ENCODE results near the gene LSAMP.

Gene LSAMP

GRCh38 chr3:115931581-115931980 lies 513.7 kb downstream of the LSAMP start:
- DNase-seq = no peak

GRCh38 chr3:115930922-115931321 lies 514.4 kb downstream of the LSAMP start:
- peak; percentile 14 for DNase-seq

- no peak for DNase-seq
These were observed 515.1 kb downstream of the LSAMP start for GRCh38 chr3:115930168-115930567.

- DNase-seq = no peak
These were observed 516.9 kb downstream of the LSAMP start for GRCh38 chr3:115928376-115928775.

DNA sequence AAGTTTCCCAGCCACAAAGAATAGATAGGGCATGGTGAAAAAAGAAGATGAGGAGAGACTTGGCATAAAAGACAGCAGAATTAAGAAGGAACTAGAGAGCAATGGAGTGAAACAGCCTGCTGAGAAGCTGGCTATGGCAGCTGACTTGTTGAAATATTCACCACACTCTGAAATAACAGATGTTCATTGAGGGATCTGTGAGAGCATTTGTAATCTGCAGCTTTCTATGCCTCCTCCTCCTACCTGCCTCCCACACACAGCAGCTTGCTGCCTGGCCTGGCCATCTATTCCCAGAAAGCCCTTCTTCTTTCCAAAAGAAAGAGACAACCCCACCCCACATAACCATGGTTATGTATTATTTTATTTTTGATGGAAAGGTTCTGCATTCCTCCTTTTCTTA lies 518.1 kb downstream of the LSAMP start:
- DNase-seq = peak; percentile 8

GRCh38 chr3:115922681-115923347 lies 522.5 kb downstream of the LSAMP start:
- peak; percentile 33 for DNase-seq

- DNase-seq = no peak
These were observed 523.6 kb downstream of the LSAMP start for GRCh38 chr3:115921711-115922110.

DNA sequence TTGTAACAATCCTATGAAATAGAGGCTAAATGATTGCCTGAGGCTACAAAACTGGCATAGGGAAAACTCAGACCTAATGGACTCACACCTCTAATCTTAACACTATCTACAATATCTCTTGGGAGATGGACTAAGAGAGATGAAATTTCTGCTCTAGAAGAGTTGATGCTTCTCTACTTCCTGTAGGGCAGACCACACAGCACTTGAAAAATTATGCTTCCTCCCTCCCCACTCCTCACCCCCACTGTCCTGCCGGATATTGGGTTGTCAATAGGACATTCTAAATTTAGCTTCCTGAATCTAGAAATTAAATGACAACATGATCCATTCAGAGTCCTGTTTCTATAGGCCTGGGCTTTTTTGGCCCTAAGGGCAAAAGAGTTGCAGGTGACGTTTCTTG lies 526.4 kb downstream of the LSAMP start:
- peak; percentile 30 for DNase-seq

- peak; percentile 3 for DNase-seq
These were observed 528.4 kb downstream of the LSAMP start for GRCh38 chr3:115916866-115917265.

DNA sequence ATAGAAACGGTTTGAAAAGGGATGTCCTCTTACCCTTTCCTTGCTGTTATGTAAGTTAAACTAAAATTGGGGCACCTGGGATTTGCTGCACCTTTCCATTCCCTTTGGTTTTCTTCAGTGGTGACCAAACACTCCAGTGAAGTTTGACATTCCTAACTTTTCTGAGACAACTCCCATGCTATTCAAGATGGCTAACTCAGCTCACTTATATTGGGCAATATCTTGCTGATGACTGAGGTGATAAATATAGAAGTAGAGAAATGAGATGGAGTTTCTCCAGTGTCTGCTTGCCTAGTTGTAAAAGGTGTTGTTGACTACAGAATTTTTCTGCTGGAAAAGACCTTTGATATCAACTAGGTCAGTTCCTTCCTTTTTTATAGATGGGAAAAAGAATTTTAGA lies 530.2 kb downstream of the LSAMP start:
- no peak for DNase-seq

- DNase-seq = peak; percentile 22
These were observed 532.1 kb downstream of the LSAMP start for GRCh38 chr3:115913069-115913686.

DNA sequence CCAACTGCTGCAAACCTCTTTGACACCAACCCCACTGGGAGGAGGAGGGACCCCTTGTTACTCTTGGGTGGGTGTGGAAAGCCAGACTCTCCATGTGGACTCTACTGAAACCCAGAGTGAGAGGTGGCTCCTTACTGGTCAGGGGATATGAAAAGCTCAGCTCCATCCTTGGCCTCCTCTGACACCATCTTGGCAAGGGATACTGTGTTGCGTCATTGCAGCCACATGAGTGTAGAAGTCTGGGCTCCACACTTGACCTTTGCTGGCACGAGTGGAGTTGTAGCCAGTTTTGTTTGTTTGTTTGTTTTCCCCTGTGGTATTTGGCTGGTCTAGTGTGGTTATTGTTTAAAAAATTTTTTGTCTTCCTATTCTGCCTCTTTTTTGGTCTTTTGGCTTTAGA lies 532.9 kb downstream of the LSAMP start:
- no peak for DNase-seq

GRCh38 chr3:115905871-115906270 lies 539.4 kb downstream of the LSAMP start:
- no peak for DNase-seq

- DNase-seq = no peak
These were observed 541.4 kb downstream of the LSAMP start for GRCh38 chr3:115903843-115904242.

DNA sequence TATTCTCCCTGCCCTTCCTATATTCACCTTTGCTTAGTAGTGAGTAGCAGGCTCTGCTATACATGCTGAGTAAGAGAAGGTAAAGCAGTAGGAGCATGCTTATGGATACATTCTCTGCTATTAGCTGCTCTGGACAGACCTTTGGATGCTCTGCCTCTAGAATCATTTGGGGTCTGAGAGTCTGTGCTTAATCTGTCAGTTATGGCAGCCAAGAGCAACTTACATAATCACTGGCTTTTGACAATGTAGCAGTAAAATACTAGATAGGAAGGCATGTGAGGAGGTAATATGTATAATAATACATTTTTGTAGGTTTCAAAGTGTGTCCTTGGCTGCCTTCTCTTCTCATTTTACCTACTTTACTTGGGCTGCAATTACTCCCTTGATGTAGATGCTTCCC lies 544.3 kb downstream of the LSAMP start:
- no peak for DNase-seq

DNA sequence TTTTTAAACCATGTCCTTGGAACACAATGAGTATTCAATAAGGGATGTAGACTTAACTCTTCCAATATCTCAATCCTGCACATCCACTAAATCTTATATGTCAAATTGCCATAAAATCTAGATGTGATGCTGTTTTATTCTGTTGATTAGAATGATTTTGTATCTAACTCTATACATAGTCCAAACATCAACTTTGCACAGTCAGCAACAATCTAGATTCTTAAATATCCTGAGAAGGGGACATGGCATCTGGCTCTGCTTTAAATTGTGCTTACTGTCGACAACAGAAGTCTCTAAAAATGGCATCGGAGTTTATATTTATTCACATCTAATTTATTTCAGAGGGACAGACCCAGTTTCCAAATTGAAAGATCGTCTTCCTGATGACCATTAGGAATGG lies 545.8 kb downstream of the LSAMP start:
- DNase-seq = no peak

GRCh38 chr3:115898656-115899410 lies 546.5 kb downstream of the LSAMP start:
- DNase-seq = peak; percentile 3

GRCh38 chr3:115891006-115891636 lies 554.2 kb downstream of the LSAMP start:
- no peak for DNase-seq

DNA sequence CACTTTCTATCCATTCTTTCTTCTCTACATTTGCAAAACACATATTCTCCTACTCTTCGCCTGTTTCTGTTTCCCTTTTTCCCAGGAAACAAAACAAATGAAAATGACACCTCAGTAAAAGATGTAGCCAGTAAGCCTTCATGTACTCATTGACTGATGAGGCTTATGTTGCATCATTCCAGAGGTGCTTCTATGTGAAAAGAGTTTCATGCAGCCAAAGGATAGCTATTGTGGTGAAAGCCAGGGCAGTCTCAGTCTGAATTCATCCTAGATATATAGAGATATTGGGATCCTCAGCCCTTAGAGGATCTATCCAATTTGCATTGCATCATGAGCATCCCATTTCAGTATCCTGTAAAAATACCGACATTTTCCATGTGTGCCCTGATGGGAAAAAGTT lies 554.7 kb downstream of the LSAMP start:
- DNase-seq = no peak

DNA sequence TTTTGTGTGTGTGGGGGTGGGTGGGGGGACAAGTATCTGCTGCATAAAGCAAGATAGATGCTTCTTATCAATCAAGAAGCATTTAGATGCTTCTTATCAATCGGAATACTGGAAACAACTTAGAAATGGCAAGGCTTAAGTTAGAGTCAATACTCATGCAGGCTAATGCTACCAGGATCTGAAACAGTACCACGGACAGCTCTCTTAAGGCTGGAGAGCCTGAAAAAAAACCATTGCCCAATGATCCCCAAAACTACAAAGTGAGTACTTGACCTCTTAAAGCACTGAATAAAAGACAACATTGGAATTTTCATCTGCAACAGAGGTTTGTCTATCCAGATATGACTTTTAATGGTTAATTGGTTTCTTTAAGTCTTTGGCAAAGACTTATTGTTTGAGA lies 559.7 kb downstream of the LSAMP start:
- no peak for DNase-seq

- peak; percentile 5 for DNase-seq
These were observed 567.7 kb downstream of the LSAMP start for GRCh38 chr3:115877615-115877899.

DNA sequence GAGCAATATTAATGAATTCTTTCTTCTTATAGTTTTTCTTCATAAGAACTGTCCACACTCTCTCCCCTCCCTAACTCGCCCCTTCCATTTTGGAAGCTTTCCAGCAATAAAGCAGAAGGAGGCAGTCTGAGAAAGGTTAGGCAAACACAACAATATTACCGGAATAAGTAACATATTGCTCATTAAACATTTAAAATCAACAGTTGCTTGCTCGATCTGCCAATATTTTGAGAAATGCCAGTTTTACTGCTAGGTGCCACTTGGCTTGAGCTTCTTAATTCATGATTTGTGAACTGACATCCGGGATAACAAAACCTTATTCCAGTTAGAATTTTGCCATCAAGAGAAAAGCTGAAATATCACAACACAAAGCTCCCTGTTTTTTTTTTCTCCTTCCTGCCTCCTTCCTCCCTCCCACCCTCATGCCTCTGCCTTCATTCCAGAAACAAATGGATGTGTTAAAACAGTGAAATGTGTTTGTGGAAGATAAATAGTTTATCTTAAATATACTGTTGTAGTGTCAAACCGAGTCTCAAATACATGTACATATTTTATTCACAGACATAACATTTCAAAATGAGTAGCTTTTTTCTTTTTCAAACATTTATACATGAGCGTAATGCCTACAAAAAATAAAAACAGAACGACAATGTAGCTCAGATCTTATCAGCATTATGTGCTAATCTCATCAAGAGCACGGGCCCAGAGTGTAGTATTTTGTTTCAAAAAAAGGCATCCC lies 568.2 kb downstream of the LSAMP start:
- peak; percentile 82 for DNase-seq

GRCh38 chr3:115875460-115875859 lies 569.8 kb downstream of the LSAMP start:
- DNase-seq = no peak

Measured in NCI-H69 (cell line).